ENCODE results near the gene RNF130. TPM values are rescaled to one million over a fixed set of nuclear protein-coding genes. Genes with fewer than 3 reads are reported as not detected.

The RNF130 gene
- total RNA-seq, 4 donors from 2014 or later = 84.7 to 105 (median 98.5) TPM

GRCh38 chr5:180114304-180115003 is 42.9 kb upstream of the RNF130 start:
- no peak overlapping the region for H3K4me3 ChIP-seq
- no peaks in the 10 kb centered on the region for H3K4me1 ChIP-seq
- H3K36me3 ChIP-seq = no peaks in the 10 kb centered on the region
- H3K27me3 ChIP-seq = peaks cover 28% of the 10 kb centered on the region
- no peak for TF ChIP-seq POLR2AphosphoS5 (IDR thresholded peaks at IDR 0.05)
- no peak for TF ChIP-seq CTCF (IDR thresholded peaks at IDR 0.05)
- no peak for TF ChIP-seq EP300 (IDR thresholded peaks at IDR 0.05)
- TF ChIP-seq POLR2A (IDR thresholded peaks at IDR 0.05) = no peak
- no peaks in the 10 kb centered on the region for H3K9me3 ChIP-seq
- 84 to 96% methylated on average over 5 to 8 of the region's 23 CpGs for WGBS, 2 donors (ENCODE audit: low coverage in 1 of 2)
- no peak for ATAC-seq
- H3K27ac ChIP-seq = no peak overlapping the region

GRCh38 chr5:180113660-180114303 is 42.2 kb upstream of the RNF130 start:
- H3K27me3 ChIP-seq = peaks cover 24% of the 10 kb centered on the region
- H3K4me3 ChIP-seq = no peak overlapping the region
- H3K36me3 ChIP-seq = no peaks in the 10 kb centered on the region
- TF ChIP-seq POLR2AphosphoS5 (IDR thresholded peaks at IDR 0.05) (no peak), CTCF (IDR thresholded peaks at IDR 0.05) (no peak), EP300 (IDR thresholded peaks at IDR 0.05) (no peak), POLR2A (IDR thresholded peaks at IDR 0.05) (no peak)
- 88 to 90% methylated on average over 12 to 15 of the region's 23 CpGs for WGBS, 2 donors (ENCODE audit: low coverage in 1 of 2)
- H3K27ac ChIP-seq = no peak overlapping the region
- ATAC-seq = no peak
- no peaks in the 10 kb centered on the region for H3K9me3 ChIP-seq
- no peaks in the 10 kb centered on the region for H3K4me1 ChIP-seq

- TF ChIP-seq CTCF (IDR thresholded peaks at IDR 0.05) (no peak), POLR2AphosphoS5 (IDR thresholded peaks at IDR 0.05) (no peak), POLR2A (IDR thresholded peaks at IDR 0.05) (no peak), EP300 (IDR thresholded peaks at IDR 0.05) (no peak)
- H3K27me3 ChIP-seq = peaks cover 16% of the 10 kb centered on the region
- 75% methylated on average over 5 of the region's 15 CpGs; no CpG with 5 or more reads in 1 of the 2 donors for WGBS, 2 donors (ENCODE audit: low coverage in 1 of 2)
- H3K36me3 ChIP-seq = no peaks in the 10 kb centered on the region
- H3K27ac ChIP-seq = no peak overlapping the region
- ATAC-seq = no peak
- no peak overlapping the region for H3K4me3 ChIP-seq
- no peaks in the 10 kb centered on the region for H3K4me1 ChIP-seq
- H3K9me3 ChIP-seq = peaks cover 0 to 11% (median 0%) of the 10 kb centered on the region in 3 donors
Observed at GRCh38 chr5:180112181-180112861, 40.8 kb upstream of the RNF130 start.

- Histone ChIP-seq H3K27me3 (peaks cover 16% of the 10 kb centered on the region), H3K27ac (no peak overlapping the region), H3K36me3 (no peaks in the 10 kb centered on the region), H3K9me3 (peaks cover 0 to 20% (median 0%) of the 10 kb centered on the region in 3 donors), H3K4me1 (no peaks in the 10 kb centered on the region), H3K4me3 (no peak overlapping the region)
- 67 to 100% methylated on average over 2 of the region's 7 CpGs for WGBS, 2 donors (ENCODE audit: low coverage in 1 of 2)
- ATAC-seq = no peak
- TF ChIP-seq EP300 (IDR thresholded peaks at IDR 0.05) (no peak), CTCF (IDR thresholded peaks at IDR 0.05) (no peak), POLR2AphosphoS5 (IDR thresholded peaks at IDR 0.05) (no peak), POLR2A (IDR thresholded peaks at IDR 0.05) (no peak)
Observed at GRCh38 chr5:180111273-180112002, 39.9 kb upstream of the RNF130 start.
